ENCODE measurements around the gene ARHGAP40. TPM values are rescaled to one million over a fixed set of nuclear protein-coding genes. Genes with fewer than 3 reads are reported as not detected.

ARHGAP40 gene
- not detected for total RNA-seq

DNA sequence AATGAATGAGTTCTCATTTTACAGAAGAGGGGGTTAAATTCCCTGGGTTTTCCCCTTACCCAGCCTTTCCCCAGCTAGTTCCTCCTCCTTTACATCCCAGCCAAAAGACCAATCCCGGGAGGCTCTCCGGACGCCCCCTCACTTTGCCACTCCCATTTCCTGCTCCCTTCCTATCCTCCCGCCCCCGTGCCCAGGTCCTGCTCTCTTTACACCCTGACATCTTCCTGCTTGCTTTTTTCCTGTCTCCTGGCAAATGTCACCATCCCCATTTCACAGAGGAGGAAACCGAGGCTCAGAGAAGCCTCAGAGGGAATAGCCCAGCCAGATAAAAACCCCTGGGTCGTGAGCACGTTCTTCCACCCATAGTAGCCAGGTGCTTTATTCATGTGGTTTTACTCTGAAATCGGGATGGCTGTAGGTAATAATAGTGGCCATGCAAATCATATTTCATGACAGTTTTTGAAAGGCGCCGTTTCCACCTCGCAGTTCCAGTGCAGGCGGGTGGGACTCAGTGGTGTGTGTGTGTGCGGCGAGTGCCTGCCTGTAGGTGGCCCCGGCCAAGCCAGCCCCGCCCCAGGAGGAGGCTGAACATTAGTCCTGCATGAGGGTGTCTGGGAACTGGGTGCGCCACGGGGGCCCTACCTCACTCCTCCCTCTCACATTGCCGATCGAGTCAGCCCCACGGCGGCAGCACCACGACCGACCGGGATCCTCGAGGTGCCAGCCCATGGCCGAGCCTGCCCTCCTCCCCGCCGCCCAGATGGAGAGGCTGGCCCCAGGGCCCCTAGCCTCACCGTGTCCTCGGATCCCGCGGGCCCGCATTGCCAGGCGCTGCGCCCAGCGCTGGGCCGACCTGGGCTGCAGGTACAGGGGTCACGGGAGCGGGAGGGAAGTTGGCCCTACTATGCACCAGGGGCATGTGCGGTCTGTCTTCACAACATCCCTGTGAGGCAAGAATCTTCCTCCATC lies at the start of gene ARHGAP40:
Gene ARHGAP40, plus strand, starts transcription at position 594 of the 969 bp plus-strand sequence.
- TF ChIP-seq, protein P1, sequence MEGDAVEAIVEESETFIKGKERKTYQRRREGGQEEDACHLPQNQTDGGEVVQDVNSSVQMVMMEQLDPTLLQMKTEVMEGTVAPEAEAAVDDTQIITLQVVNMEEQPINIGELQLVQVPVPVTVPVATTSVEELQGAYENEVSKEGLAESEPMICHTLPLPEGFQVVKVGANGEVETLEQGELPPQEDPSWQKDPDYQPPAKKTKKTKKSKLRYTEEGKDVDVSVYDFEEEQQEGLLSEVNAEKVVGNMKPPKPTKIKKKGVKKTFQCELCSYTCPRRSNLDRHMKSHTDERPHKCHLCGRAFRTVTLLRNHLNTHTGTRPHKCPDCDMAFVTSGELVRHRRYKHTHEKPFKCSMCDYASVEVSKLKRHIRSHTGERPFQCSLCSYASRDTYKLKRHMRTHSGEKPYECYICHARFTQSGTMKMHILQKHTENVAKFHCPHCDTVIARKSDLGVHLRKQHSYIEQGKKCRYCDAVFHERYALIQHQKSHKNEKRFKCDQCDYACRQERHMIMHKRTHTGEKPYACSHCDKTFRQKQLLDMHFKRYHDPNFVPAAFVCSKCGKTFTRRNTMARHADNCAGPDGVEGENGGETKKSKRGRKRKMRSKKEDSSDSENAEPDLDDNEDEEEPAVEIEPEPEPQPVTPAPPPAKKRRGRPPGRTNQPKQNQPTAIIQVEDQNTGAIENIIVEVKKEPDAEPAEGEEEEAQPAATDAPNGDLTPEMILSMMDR (IDR thresholded peaks at IDR 0.05): no peak
- Histone ChIP-seq H3K4me3 (no peak within 1 kb of the TSS), H3K36me3 (no peaks in the 10 kb centered on the region), H3K27me3 (peaks cover 21% of the 10 kb centered on the region), H3K9me3 (no peaks in the 10 kb centered on the region), H3K27ac (no peak within 1 kb of the TSS), H3K4me1 (no peaks in the 10 kb centered on the region), H3K9ac (ENCODE audit: low read depth in 2 of 2, low read length in 2 of 2) (no peak within 1 kb of the TSS)
- intact Hi-C loops (cut with DNase I): no loop called here
- DNase-seq: no peak

DNA sequence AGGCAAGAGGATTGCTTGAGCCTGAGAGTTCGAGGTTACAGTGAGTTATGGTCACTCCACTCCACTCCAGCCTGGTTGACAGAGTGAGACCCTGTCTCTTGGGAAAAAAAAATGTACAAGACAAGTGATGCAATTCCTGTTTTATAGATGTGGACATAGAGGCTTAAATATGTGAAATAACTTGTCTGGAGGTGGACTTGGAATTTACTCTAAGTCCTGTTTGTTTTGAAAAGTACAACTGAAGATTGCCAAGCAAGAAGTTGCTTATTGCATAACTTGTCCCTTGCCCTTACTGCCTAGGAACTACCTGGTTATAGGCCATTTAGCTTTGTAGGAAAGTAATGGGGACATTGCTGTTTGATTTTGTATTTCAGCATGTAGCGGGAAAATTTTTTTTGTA lies 46.6 kb upstream of the ARHGAP40 start:
- TF ChIP-seq, protein P1 (IDR thresholded peaks at IDR 0.05): no peak
- no peak overlapping the region for H3K4me3 ChIP-seq
- H3K36me3 ChIP-seq: peaks cover 13% of the 10 kb centered on the region
- no peak for DNase-seq
- no peaks in the 10 kb centered on the region for H3K9me3 ChIP-seq
- no peaks in the 10 kb centered on the region for H3K4me1 ChIP-seq
- H3K27me3 ChIP-seq: no peaks in the 10 kb centered on the region
- no peak overlapping the region for H3K27ac ChIP-seq
- no peak overlapping the region for H3K9ac ChIP-seq (ENCODE audit: low read depth in 2 of 2, low read length in 2 of 2)
- intact Hi-C loops (cut with DNase I): no loop called here

DNA sequence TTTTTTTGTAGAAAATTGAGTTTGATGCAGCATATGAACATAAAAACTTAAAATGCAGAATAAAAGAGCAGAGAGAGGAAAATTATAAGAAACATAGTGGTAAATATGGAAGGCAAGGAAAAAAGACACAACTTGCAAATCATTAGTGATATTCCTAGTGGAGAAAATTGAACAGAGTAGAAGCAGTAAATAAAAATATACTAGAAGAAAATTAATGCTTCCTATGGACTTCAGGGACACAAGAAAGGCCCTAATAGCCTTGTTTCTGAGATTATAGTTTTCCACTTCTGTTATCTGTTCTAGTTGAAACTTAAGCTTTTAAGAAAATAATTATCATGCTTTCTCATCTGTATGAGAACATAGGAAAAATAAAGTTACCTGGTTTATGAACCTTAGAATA lies 46.2 kb upstream of the ARHGAP40 start:
- TF ChIP-seq, protein P1 (IDR thresholded peaks at IDR 0.05): no peak
- intact Hi-C loops (cut with DNase I): no loop called here
- no peak overlapping the region for H3K9ac ChIP-seq (ENCODE audit: low read depth in 2 of 2, low read length in 2 of 2)
- no peak for DNase-seq
- no peaks in the 10 kb centered on the region for H3K9me3 ChIP-seq
- peaks cover 13% of the 10 kb centered on the region for H3K36me3 ChIP-seq
- H3K27me3 ChIP-seq: no peaks in the 10 kb centered on the region
- no peak overlapping the region for H3K27ac ChIP-seq
- H3K4me3 ChIP-seq: no peak overlapping the region
- H3K4me1 ChIP-seq: no peaks in the 10 kb centered on the region

DNA sequence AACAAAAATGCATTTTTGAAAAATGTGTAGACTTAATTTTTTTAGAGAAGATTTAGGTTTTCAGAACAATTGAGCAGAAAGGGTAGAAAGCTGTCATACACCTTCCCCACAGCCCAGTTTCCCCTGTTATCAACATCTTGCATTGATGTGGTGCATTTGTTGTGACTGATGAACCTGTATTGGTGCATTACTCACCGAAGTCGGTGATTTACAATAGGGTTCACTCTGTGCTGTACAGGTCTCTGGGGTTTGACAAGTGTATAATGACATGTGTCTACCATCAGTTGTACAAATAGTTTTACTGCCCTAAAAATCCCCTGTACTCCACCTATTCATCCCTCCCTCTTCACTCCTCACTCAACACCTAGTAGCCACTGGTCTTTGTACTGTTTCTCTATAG lies 44.4 kb upstream of the ARHGAP40 start:
- Histone ChIP-seq H3K9ac (ENCODE audit: low read depth in 2 of 2, low read length in 2 of 2) (no peak overlapping the region), H3K36me3 (peaks cover 13% of the 10 kb centered on the region), H3K27me3 (no peaks in the 10 kb centered on the region), H3K4me3 (no peak overlapping the region), H3K9me3 (no peaks in the 10 kb centered on the region), H3K4me1 (no peaks in the 10 kb centered on the region), H3K27ac (no peak overlapping the region)
- no peak for DNase-seq
- TF ChIP-seq, protein P1 (IDR thresholded peaks at IDR 0.05): no peak
- intact Hi-C loops (cut with DNase I): no loop called here

DNA sequence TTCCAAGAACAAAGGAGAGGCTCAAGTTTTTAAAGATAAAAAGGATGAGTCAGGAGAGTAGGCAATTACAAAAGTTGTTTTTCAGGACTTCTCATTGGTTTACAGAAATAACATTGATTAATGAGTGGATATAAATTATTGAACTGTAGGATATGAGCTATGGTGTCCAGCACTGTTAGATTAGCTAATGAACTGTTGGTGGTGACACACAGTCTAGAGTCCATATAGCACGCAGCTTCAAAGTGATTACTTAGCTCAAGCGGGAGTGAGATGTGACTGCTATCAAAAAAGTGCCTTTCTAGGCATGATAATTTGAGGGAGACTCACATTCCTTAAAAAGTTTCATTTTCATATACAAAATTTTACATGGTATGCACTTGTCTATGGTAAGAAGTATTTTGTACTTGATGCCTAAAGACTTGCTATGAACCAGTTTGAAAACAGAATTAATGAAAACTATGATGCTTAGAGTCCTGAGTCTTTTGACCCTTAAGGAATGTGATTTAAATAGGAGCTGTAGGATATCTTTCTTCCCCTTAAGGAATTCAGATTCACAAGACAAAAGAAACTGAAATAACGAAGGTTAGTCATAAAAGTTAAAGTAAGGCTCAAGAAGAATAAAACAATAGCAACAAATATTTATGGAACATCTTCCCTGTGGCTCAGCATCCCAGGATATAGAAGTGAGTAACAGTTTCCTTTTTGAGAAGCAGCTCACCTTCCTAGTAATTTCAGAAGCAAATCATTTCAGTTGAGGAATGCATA lies 42.8 kb upstream of the ARHGAP40 start:
- Histone ChIP-seq H3K4me3 (no peak overlapping the region), H3K27me3 (no peaks in the 10 kb centered on the region), H3K9ac (ENCODE audit: low read depth in 2 of 2, low read length in 2 of 2) (no peak overlapping the region), H3K36me3 (peaks cover 13% of the 10 kb centered on the region), H3K27ac (no peak overlapping the region), H3K4me1 (no peaks in the 10 kb centered on the region), H3K9me3 (no peaks in the 10 kb centered on the region)
- DNase-seq: no peak
- intact Hi-C loops (cut with DNase I): no loop called here
- TF ChIP-seq, protein P1 (IDR thresholded peaks at IDR 0.05): no peak
